HepG2 (cell line): Measurements from ENCODE around the gene STK4. TPM values are rescaled to one million over a fixed set of nuclear protein-coding genes. Genes with fewer than 3 reads are reported as not detected.

Source experiments
- CTCF ChIP-seq: sonication (generic); formaldehyde crosslinking; IDR thresholded peaks from 2 replicates; pipeline ENCODE4 v1.5.0; 2020; ENCODE audit warnings: mild to moderate bottlenecking, missing genetic modification reagents, moderate library complexity
- PPARG ChIP-seq: conservative IDR thresholded peaks from 2 replicates; pipeline ENCODE4 v1.6.1; 2016; ENCODE audit warnings: missing biosample characterization, missing genetic modification reagents
- REST ChIP-seq, 2 experiments: IDR thresholded peaks; 2 replicates each; pipeline ENCODE4 v1.6.1; 2011 to 2012; ENCODE audit warnings: low read length in 2 of 2, borderline replicate concordance in 1 of 2, low read depth in 1 of 2, mild to moderate bottlenecking in 1 of 2, moderate library complexity in 1 of 2
- TBX3 ChIP-seq: fragments of 450-650 bp; IDR thresholded peaks from 2 replicates; pipeline ENCODE4 v1.6.1; 2017; ENCODE audit warnings: antibody characterized with exemption, mild to moderate bottlenecking, inconsistent platforms, borderline replicate concordance
- ZBTB43 ChIP-seq: sonication (generic); formaldehyde crosslinking; conservative IDR thresholded peaks from 2 replicates; pipeline ENCODE4 v1.4.0; 2020; ENCODE audit warnings: missing genetic modification reagents
- ZMYM3 ChIP-seq: sonication (generic); formaldehyde crosslinking; IDR thresholded peaks from 2 replicates; pipeline ENCODE4 v1.5.1; 2020; ENCODE audit warnings: mild to moderate bottlenecking, missing genetic modification reagents
- ZNF501 ChIP-seq: sonication (generic); formaldehyde crosslinking; IDR thresholded peaks from 2 replicates; pipeline ENCODE4 v1.5.1; 2020; ENCODE audit warnings: mild to moderate bottlenecking, moderate library complexity, missing genetic modification reagents
- ZNF776 ChIP-seq: sonication (generic); formaldehyde crosslinking; IDR thresholded peaks from 2 replicates; pipeline ENCODE4 v1.4.0; 2020; ENCODE audit warnings: mild to moderate bottlenecking, missing genetic modification reagents
- polyA plus RNA-seq, 8 experiments: library from polyadenylated mRNA; depleted of rRNA in 3 of 8; stranded (reverse) in 7 of 8; unstranded in 1 of 8; fragments of >200 nt; fragmentation: Illumina TruSeq in 4 of 8; extraction: Trizol in 4 of 8; gene quantifications; 2 replicates each; pipeline versions ENCODE4 v1.2.1 to v1.2.3, GENCODE V29; 2011 to 2016; ENCODE audit warnings: low read depth in 4 of 8, missing spikeins in 1 of 8, mixed read lengths in 1 of 8; ENCODE audit not compliant: insufficient read depth in 1 of 8
- total RNA-seq, 5 experiments: library from RNA; depleted of rRNA; stranded (reverse); fragments of >200 nt; fragmentation: Illumina TruSeq; extraction: Trizol; gene quantifications; 2 replicates each; pipeline ENCODE4 v1.2.3, GENCODE V29; 2016; ENCODE audit warnings: low read depth in 1 of 5

The STK4 gene
- total and polyA plus RNA-seq, 2 of the 13 experiments (the other 11 are each of a cell fraction or from before 2014, with no cell fraction given), result 25.6 to 38.3 TPM

- TF ChIP-seq ZBTB43 (CRISPR knock-in tag) (no peak), REST (IDR thresholded peaks at IDR 0.05; ENCODE audit: borderline replicate concordance in 1 of 2, low read depth in 1 of 2, low read length in 2 of 2) (no peak), ZMYM3 (CRISPR knock-in tag) (no peak), PPARG (CRISPR knock-in tag) (no peak), ZNF776 (CRISPR knock-in tag) (no peak), TBX3 (no peak), ZNF501 (CRISPR knock-in tag) (no peak), CTCF (CRISPR knock-in tag) (peak; percentile 56)
Measured at GRCh38 chr20:45080867-45081624, 114.7 kb downstream of the STK4 start (continued).
